Measurements from ENCODE around the gene TTN.
"Not testable (repeated sequence)": the region's sequence is repeated elsewhere in the genome, so short reads cannot be mapped to it uniquely, and the experiment has no call there.

Gene TTN

GRCh38 chr2:178526256-178526655 is 281.0 kb downstream of the TTN start:
- DNase-seq = no peak

GRCh38 chr2:178525460-178525859 is 281.8 kb downstream of the TTN start:
- DNase-seq = not testable (repeated sequence)

DNA sequence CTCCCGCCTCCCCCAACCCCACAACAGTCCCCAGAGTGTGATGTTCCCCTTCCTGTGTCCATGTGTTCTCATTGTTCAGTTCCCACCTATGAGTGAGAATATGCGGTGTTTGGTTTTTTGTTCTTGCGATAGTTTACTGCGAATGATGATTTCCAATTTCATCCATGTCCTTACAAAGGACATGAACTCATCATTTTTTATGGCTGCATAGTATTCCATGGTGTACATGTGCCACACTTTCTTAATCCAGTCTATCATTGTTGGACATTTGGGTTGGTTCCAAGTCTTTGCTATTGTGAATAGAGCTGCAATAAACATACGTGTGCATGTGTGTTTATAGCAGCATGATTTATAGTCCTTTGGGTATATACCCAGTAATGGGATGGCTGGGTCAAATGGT is 282.2 kb downstream of the TTN start:
- not testable (repeated sequence) for DNase-seq

GRCh38 chr2:178523596-178524134 is 283.6 kb downstream of the TTN start:
- peak; percentile 3 for DNase-seq

GRCh38 chr2:178522950-178523595 is 284.1 kb downstream of the TTN start:
- DNase-seq = peak; percentile 83

- no peak for DNase-seq
Measured at GRCh38 chr2:178521304-178522150, 285.7 kb downstream of the TTN start.

DNA sequence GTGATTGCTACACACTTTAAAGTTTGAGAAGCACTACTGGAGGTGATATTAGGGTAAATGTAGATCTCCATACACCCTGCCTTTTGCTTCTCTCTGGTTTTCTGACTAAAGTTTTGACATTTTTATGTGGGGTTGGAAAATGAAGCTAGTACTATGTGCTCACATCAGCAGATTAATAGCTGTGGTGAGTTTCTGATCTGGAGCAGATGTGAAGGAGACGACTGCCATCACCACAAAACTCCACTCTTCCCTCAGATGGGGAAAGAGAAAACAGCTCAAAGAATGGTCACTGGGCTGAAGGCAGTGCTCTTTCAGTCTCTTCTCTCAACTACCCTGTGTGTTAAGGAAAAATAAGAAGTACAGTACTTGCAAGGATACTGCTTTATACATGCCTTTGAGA is 289.7 kb downstream of the TTN start:
- DNase-seq = no peak

DNA sequence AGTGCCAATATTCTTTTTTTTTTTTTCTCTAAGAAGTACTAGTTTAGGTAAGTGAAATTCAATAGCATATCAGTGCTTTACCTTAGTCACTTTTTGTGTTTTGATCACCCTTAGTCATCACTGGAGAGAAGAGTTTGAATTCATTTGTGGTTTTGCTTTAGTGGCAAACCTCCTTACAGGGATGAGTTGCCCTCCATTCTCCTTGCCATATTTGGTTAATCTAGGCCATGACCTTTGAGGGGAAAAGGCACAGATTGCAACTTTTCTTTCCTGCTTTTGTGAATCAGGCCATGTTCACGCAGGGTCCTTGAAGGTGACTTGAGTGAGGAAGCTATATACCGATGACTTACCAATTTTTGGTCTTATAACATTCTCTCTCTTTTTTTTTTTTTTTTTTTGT is 292.6 kb downstream of the TTN start:
- peak; percentile 33 for DNase-seq

DNA sequence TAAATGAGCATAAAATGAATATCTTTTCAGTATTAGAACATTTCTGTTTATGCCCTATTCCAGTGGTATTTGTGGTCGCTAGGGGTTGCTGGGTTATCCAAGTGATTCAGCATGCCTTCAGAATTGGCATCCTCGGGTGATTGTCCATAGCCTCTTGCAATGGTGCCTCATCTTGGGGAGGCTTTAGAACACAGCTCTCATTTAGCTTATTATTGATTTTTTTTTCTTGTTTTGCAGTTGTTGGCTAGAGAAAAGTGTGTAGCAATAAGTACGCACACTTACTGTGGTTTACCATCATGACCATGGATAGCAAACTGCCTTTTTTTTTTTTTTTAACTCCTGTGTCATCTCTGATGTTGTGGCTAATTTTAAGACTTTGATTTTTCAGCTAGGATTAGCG is 293.3 kb downstream of the TTN start:
- DNase-seq = peak; percentile 2

- no peak for DNase-seq
Measured at GRCh38 chr2:178512484-178512883, 294.7 kb downstream of the TTN start.

GRCh38 chr2:178510384-178510783 is 296.8 kb downstream of the TTN start:
- DNase-seq = no peak

DNA sequence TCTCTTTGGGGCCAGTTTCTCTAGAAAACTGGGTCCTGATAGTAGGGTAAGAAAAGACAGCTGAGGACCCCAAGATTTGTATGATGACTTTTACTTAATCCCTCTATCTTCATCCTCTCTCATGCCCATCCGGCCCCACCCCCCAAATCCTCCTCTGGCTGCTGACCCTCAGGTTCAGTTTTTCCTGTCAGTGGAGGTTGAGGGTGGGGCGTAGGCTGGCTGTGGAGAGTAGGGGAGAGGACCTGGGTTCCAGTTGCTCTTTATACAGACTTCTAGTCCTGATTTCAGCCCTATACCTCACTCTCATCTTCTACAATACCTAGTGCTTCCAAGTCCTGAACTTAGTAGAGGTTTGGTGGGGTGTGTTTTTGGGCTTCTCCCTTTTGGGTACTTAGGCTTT is 298.6 kb downstream of the TTN start:
- no peak for DNase-seq

- DNase-seq = no peak
Measured at GRCh38 chr2:178506949-178507348, 300.3 kb downstream of the TTN start.

- DNase-seq = no peak
Measured at GRCh38 chr2:178506524-178506923, 300.7 kb downstream of the TTN start.

DNA sequence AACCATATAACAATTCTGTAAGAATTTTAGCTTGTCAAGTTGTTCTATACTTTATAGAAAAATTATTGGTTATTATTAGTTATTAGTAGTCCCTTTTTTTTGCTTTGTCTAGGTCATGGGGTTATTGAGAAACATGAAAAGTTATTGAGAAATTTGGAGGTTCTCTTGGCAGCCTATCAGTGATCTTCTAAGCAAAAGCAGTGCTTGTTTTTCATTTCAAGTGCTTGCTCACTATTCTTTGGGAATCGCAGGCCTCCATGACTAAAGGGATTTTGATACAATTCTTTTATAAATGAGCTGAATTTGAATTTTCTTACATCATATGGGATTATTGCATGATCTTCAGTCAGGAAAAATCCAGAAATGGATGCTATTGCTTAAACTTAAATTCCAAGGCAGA is 301.1 kb downstream of the TTN start:
- no peak for DNase-seq

DNA sequence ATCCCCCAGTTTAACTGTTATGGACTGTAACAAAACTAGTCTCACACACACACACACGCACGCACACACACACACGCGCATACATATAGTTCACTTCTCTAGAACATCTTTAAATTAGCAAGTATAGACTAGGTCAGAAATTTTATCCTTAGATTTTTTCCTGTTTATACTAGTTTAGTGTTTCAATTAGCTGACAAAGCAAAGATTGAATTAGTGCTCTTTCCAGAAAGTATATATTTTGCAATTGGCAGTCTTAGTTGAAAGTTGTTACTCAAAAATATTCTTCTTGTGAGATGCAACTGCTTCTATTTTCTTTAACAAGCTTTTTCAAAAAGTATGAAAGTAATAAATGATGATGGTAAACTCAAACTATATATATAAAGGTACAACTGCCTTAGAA is 304.5 kb downstream of the TTN start:
- no peak for DNase-seq

GRCh38 chr2:178499640-178500039 is 307.6 kb downstream of the TTN start:
- DNase-seq = no peak

GRCh38 chr2:178498137-178498536 is 309.1 kb downstream of the TTN start:
- DNase-seq = no peak

DNA sequence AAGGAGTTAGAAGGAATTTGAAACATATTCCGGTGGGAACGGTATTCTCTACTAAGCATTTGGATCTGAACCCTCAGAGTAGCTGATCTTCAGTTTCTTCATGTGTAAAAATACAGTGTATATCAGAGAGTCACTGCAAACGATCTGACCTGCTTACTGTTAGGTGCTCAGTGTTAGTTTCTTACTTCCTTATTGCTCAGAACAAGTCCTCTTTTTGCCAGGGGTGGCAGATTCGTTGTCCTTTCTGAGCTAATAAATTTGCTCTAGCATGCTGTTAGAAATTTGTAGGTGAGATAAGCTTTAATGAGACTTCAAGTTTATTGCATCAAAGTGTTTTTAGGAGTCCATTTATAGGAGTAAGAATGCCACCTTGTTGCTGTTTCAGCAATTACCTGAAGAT is 311.2 kb downstream of the TTN start:
- no peak for DNase-seq

GRCh38 chr2:178491612-178492011 is 315.6 kb downstream of the TTN start:
- no peak for DNase-seq

- DNase-seq = no peak
Measured at GRCh38 chr2:178485356-178485755, 321.9 kb downstream of the TTN start.

DNA sequence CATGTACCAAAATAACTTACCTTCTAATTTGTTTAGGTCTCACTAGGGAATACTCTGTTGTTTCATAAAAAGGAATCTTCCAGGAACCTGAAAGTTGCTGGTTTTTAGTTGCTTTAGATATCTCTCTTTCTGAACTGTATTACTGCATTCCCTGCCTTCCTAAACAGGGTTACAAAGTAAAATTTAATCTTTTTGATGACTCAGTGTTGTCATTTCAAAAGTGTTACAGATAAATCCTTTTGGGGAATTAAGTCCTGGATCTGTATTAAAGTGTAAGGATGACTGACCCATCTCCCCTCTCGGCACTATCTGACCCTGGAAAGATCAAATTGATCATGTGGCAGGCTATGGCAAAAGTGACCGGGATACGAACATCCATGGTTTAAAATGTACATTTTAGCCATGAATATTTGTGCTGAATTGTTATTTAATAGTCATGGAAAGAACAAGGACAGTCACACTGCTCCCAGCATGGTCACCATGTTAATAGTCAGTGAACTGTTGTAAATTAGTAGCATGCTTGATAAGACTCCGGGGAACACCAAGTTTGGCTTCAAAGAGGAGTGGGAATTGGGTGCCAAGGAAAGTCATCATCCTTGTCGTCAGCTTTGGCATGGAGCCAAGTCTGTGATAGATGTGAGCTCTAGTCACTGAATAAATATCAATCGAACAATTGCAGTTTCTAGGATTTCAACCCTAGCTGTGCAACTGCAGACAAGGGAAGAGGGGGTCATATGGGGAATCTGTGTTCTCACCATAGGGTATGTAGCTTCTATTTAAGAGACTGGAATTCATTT is 322.8 kb downstream of the TTN start:
- peak; percentile 27 for DNase-seq

DNA sequence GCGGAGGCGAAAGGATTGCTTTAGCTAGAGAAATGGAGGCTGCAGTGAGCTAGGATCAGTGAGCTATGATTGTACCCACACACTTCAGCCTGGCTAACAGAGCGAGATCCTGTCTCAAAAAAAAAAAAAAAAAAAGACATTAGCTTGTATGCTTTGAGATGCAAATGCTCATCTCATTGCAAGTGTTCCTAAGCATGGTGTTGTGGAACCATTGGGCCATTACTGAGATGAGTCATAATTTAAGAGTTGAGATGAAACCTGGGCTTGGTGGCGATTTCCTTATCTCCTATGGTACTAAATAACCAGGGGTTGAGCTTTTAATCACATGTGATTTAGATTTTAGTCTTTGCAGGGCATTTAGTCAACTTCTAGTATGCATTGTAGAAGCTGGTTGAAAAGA is 324.8 kb downstream of the TTN start:
- no peak for DNase-seq
